GM19240 (cell line): ENCODE data around the gene UCN.

Experiments
- DNase-seq: peaks from one replicate; pipeline ENCODE4 v3.0.0; 2011; ENCODE audit warnings: low spot score; ENCODE audit not compliant: insufficient read length

UCN gene

DNA sequence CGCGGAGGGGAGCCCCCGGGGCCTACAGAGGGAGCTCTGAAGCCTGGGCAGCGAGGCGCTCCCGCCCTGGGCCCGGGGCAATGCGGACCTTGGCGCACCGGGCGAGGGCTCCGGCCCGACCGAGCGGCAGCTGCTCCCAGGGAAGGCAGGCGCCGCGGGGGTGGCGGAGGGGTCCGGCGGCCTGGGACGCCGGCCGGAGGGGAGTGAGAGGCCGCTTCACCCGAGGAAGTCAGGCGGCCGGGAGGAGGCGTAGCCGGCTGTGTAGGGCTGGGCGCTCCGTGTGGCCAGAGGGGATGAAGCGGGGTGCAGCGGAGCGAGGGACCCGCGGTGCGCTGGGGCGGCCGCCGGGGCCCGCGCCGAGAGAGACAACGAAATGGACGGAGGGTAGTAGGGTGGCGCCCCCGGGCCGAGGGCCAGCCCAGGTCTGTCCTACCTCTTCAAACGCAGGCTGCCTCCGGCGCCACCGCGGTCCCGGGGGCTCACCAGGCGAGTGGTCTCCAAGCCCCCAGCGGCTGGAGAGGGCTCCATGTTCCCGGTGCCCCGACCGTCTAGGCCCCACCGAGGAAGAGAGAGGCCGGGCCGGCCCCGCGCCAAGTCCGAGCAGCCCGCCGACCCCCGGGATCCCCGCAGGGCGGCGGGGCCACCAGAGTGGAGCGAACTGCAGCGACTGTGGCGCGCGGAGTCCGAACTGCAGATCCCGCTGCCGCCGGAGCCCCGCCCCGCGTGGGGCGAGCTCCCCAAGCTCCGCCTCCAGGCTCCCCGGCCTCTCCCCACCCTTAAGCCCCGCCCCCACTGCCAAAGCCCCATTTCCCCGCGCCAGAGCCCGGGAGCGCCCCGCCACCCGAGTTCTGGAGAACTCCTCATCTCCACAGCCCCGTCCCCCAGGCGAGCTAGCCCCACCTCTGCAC is 45.6 kb downstream of the UCN start, which contains the start of gene SLC30A3:
TSS of gene SLC30A3 (minus strand) at position 669 of the 908 bp plus-strand sequence. CDS start at position 528, 141 bp downstream.
- peak; percentile 78 for DNase-seq

DNA sequence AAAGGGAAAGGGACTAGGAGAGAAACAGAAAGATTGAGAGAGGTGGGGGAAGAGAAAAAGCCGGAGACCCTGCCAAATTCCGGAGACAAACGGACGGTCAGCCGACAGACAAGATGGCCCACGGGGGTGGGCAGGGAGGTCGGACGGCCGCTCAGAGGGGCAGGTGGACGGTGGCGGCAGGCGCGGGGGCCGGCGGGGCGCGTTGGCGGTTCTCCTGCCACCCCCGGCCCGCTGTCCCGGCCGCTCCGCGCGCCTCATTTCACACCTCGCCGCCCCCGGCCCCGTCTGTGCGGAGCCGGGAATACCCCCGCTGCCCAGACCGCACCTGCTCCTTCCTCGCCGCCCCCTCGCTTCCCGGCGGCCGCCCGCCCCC is 46.3 kb downstream of the UCN start:
- no peak for DNase-seq

DNA sequence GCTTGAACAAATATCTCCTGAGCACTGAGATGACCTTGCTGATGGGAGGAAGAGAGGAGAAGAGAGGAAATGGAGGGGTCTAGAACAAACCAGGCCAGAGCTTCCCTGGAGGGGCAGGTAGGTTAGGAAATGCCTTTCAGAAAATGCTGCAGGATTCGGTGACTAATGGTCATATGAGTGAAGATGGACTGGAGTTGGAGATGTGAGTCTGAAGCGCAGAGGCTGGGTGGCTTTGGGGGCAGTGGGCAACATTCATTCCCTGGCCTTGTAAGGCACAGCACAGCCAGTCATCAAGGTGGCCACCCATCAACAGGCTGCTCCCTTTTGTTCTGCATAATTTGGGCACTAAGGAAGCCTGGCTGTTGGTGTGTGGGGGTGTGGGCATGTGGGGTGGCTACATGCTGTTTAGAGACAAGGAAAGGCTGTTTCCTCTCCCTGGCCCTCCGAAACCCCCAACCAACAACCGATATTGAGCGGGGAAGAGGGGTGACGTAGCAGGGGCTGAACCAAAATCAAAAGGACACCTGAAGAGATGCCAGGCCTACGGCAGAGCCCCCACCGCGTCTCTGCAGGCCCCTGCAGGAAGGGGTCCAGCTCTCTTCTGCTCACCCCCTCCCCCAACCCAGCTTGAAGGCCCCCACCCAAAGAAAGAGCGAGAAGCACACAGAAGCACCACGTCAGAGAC is 46.9 kb downstream of the UCN start:
- no peak for DNase-seq

DNA sequence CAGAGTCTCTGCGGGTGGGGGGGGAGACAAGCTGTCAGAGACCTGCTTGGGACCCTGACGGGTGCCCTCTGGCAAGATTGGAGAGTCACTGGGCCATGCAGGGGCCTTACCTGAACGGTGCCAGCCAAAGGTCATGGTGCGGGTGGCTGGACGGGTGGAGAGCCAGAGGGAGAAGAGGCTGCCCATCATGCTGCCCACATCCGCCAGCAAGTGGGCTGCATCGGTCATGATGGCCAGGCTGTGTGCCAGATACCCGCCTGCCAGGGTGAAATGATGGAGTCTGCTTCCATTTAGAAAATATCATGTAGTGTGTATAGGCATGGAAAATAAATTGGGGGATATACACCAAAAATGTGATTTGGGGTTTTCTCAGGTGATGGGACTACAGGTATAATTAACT is 50.2 kb downstream of the UCN start:
- DNase-seq: no peak
